A172 (cell line): ENCODE results near the gene ADAMTS2. TPM values are rescaled to one million over a fixed set of nuclear protein-coding genes. Genes with fewer than 3 reads are reported as not detected.

ENCODE experiments used
- DNase-seq: peaks from one replicate; pipeline ENCODE4 v3.0.0-alpha.2; 2015; ENCODE audit warnings: low spot score
- total RNA-seq: library from RNA; depleted of rRNA; stranded (reverse); fragments of >200 nt; shearing (Covaris generic); gene quantifications from 2 replicates; pipeline ENCODE4 v1.2.3, GENCODE V29; 2014

Gene ADAMTS2
- total RNA-seq, 1 experiment from 2014 or later, result 0.14 TPM

DNA sequence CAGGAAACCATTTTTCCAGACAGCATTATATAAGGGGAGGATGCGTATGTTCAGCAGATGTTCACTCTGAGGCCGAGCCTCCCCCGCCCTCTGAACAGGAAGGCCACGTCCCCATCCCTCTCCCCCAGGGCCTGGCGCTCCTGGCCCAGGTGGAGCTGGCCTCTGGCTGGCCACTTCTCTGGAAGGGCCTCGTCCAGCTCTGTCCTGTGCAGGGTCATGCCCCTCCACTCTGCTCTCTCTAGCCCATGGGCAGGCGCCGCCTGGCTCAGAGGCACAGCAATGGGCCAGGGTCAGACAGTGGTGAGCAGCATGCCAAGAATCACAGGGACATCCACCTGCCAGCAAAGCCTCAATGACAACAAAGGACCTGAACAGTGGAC, 34.2 kb downstream of the ADAMTS2 start:
- DNase-seq, result no peak

- DNase-seq, result no peak
Observed at GRCh38 chr5:179310439-179311090, 34.7 kb downstream of the ADAMTS2 start.

- DNase-seq, result no peak
Observed at GRCh38 chr5:179309751-179310320, 35.4 kb downstream of the ADAMTS2 start.

DNA sequence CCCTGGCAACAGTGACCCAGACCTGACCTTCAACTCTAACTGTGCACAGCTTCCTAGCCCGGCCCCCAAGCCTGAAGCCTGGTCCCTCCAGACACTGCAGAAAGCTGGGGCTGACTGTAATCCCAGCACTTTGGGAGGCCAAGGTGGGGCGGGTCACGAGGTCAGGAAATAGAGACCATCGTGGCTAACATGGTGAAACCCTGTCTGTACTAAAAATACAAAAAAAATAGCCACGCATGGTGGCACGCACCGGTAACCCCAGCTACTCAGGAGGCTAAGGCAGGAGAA, 35.9 kb downstream of the ADAMTS2 start:
- DNase-seq, result no peak

- DNase-seq, result no peak
Observed at GRCh38 chr5:179308563-179309382, 36.5 kb downstream of the ADAMTS2 start.

- DNase-seq, result no peak
Observed at GRCh38 chr5:179307931-179308471, 37.3 kb downstream of the ADAMTS2 start.

- no peak for DNase-seq
Observed at GRCh38 chr5:179307013-179307800, 38.1 kb downstream of the ADAMTS2 start.

DNA sequence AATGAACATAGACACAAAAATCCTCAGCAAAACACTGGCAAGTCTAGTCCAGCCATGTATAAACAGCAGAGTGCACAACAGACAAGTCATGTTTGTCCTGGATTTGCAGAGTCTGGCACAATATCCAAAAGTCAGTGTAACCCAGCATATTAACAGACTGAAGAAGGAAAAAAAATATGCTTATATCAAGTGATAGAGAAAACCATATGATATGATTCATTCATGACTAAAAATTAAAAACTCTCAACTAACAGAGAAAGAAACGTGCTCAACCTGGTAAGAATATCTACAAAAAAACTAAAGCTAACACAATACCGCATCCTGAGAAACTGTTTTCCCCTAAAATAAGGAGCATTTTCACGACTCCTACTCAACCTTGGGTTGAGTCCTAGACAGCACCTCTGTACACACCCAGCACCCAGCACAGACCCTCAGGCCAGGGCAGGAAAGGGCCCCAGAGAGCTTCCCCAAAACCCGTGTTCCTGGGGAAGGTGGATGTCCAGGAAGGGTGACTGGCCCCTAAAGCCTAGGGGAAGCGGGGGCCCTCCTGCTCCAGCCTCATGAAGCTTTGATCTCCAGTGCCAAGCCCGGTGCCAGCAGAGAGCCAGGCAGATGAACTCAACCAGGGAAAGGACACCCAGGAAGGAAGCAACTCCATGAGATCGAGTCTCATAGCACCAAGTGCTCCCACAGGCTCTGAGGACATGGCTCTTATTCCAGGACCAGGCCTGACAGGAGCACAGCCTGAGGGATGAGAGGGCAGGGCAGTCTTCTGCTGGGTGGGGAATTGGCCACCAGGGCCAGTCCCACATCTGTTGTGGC, 38.9 kb downstream of the ADAMTS2 start:
- DNase-seq, result no peak

DNA sequence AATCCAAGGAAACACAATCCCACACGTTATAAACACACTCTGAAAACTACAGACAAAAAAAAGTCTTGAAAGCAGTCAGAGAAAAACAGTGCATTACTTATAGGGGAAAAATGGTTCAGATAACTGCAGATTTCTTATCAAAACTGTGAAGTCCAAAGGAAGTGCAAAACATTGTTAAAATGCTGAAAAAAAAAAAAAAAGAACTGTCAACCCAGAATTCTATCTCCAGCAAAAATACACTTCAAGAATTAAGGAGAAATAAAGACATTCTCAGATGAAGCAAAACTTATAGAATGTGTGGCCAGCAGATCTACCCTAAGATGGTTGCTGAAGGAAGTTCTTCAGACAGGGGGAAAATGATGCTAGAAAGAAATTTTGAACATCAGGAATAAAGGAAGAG, 40.4 kb downstream of the ADAMTS2 start:
- no peak for DNase-seq

DNA sequence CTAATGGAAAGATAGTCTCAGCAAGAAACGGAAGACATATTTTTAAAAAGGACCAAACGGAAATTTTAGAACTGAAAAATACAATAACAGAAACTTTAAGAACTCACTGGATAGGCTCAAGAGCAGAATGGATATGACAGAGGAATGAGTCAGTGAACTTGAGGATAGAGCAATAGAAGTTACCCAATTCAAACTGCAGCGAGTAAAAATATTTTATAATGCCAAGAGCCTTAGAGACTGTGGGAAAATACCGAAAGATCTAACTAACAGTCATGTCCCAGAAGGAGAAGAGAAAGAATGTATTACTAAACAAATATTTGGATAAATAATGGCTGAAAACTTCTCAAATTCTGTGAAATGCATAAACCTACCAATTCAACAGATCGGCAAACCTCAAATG, 40.8 kb downstream of the ADAMTS2 start:
- DNase-seq, result peak; percentile 35

DNA sequence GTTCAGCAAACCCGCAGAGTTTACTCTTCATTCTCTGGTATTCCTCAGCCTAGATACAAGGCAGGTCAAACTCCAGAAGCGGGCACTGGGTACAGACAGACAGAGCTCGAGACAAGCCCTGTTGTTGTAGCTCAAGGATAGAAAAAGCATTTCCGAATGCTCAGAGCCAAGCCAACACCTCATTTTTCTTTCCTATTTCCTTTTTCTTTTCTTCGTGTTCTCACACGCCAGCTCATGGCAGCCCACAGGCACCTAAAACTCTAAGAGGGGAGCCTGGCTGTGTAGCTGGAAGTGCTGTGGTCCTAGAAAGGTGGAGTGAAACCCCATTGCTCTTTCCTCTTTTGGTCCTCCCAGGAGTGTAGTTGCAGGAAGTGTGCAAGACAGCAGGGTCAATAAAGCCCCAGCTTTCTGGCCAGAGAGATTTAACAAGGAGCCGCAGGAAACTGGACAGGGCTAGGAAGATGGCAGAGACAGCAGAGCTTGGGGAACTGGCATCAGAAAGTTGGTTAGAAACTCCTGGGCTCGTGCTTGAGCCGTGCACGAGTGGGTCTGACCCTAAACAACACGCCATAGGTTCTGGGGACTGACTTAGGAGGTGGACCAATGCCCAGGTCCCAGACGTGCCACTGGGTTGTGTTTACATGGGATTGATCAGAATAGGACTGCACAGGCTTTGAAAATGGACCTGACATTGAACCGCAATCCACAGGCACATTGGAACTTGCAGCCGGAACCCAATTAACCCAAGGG, 41.6 kb downstream of the ADAMTS2 start:
- no peak for DNase-seq

DNA sequence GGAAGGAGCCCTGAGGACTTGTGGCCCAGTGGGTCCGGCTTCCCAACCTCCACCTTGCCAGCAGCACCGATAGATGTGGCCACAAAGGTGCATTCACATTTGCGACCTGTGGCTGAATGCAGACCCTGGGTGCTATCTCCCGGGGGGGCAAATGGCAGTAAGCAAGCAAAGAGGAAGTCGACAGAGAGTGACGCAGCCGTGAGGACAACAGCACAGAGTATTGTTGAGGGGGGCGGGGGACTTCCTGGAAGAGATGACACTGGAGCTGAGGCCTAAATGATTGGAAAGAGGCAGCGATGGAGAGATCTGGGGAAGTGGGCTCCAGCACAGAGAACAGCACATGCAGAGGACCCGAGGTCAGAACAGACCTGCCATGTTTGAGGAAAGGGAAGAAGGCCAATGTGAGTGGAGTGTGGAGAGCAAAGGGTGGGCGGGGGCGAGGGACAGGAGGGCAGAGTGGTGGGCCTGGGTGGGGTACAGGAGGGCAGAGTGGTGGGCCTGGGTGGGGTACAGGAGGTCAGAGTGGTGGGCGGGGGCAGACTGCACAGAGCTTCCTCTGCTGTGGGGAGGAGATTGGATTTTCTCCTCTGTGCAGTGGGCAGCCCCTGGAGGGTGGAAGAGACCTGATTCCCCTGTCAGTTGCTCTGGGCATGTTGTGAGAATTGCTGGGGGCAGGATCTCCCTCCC, 42.6 kb downstream of the ADAMTS2 start:
- DNase-seq, result no peak

DNA sequence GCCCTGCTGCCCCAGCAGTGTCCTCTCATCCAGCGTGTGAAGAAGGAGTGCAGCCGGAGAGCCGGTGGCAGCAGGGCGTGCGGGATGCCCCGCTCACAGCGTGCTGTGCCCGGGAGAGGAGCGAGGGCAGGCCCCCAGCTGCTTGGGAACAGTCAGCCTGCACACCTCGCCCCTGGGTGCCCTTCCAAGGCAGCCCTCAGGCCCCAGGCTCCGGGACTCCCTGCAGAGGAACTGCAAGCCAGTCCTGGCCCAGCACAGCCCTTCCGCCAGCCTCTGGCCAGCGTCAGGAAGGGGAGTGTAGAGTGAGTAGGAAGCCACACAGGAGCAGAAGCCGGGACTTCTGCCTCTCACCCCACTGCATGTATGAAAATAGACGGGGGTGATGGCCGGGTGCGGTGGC, 43.5 kb downstream of the ADAMTS2 start:
- no peak for DNase-seq

DNA sequence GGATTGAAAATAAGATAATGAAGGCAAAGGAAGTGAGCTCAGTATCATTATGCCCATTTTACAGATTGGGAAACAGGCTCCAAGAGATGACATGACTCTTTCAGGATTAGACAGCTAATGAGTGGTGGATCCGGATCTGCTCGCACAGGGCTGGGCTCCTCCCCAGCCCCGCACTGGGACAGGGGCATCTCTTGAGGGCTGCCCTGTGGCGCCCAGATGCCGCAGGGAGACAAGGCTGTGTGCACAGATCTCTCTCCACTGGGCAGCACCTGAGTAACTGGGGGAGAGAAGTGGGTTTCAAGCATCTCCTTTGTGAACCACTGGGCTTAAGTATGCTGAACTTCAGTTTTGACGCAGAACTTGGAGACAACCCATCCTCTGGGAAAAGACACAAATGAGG, 43.9 kb downstream of the ADAMTS2 start:
- no peak for DNase-seq

- DNase-seq, result no peak
Observed at GRCh38 chr5:179300581-179301180, 44.6 kb downstream of the ADAMTS2 start.

GRCh38 chr5:179298181-179298993, 46.9 kb downstream of the ADAMTS2 start:
- no peak for DNase-seq

- DNase-seq, result no peak
Observed at GRCh38 chr5:179297486-179298180, 47.6 kb downstream of the ADAMTS2 start.

DNA sequence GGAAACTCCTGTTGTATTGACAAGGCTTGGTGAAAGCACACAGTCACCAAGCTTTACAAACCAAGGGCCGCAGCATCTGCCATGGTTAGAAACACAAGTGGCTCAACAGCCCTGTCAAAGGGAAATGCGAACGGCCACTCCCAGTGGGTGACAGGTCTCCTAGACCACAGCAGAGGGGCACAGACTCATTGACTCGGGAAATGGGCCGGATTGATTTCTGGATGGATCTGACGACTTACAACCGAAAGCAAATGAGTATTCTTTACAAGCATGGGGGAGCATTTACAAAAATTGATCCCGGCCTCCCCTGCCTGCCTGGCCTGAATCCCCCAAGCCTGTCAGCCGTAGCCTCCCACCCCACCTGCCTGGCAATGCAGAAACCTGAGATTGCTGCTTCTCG, 48.2 kb downstream of the ADAMTS2 start:
- no peak for DNase-seq
